Cardiac fibroblast (primary cell): ENCODE results near the gene TM6SF1.

Experiments
- DNase-seq, 2 donors: peaks; one replicate each; pipeline versions ENCODE4 v3.0.0 to v3.0.0-alpha.2; 2010; ENCODE audit warnings: low read depth in 2 of 2
- H3K4me3 ChIP-seq, 2 donors: replicated peaks in 1 of 2; 1 replicate in 1 of 2; 2 replicates in 1 of 2; pipeline ENCODE4 v1.5.1; 2011; ENCODE audit warnings: low read depth in 2 of 2, low read length in 2 of 2, mild to moderate bottlenecking in 2 of 2, moderate library complexity in 1 of 2
- TF ChIP-seq, protein P1 (sequence below): IDR thresholded peaks from one replicate; pipeline ENCODE4 v1.5.1; 2011; ENCODE audit warnings: low read depth, mild to moderate bottlenecking, low read length, inconsistent platforms

The TM6SF1 gene

DNA sequence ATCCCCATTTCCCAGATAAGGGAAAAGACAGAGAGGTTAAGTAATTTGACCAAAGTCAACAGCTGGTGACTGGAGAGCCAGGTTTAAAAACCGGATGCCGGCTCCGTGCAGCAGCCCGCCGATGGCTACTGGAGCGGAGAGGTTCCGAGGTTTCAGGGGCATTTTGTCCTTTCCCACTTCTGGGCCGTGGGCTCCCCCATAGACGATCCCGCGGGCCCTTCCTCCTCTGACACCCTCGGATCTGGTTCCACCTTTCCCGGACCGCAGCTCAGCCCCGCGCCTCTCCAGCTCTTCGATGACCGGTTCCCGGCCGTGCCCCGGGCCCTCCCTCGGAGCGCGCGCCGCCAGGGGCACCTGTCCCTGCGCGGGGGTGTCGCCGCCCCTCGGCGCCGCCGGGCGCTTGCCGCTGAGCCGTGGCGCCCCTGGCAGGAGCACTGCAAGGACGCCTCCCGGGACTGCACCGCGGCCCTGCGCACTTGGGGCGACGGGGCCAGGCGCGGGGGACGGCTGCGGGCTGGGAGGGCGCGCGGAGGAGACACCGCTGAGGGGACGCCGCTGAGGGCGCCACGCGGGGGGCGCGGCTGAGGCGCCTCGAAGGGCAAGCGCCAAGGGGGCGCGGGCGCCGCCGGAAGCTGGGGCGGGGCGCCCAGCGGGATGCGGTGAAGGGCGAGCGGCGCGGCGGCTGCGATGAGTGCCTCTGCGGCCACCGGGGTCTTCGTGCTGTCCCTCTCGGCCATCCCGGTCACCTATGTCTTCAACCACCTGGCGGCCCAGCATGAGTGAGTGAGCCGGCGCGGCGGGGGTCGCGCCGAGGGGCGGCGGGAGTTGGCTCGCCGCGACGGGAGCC lies at the start of gene TM6SF1:
TM6SF1 (plus strand) TSS at position 652 of the 847 bp plus-strand sequence; CDS start at position 688, 36 bp downstream.
- DNase-seq, result no peak
- TF ChIP-seq, protein P1, sequence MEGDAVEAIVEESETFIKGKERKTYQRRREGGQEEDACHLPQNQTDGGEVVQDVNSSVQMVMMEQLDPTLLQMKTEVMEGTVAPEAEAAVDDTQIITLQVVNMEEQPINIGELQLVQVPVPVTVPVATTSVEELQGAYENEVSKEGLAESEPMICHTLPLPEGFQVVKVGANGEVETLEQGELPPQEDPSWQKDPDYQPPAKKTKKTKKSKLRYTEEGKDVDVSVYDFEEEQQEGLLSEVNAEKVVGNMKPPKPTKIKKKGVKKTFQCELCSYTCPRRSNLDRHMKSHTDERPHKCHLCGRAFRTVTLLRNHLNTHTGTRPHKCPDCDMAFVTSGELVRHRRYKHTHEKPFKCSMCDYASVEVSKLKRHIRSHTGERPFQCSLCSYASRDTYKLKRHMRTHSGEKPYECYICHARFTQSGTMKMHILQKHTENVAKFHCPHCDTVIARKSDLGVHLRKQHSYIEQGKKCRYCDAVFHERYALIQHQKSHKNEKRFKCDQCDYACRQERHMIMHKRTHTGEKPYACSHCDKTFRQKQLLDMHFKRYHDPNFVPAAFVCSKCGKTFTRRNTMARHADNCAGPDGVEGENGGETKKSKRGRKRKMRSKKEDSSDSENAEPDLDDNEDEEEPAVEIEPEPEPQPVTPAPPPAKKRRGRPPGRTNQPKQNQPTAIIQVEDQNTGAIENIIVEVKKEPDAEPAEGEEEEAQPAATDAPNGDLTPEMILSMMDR, result no peak
- H3K4me3 ChIP-seq, result peak within 1 kb of the TSS; percentile 38 to 63

- TF ChIP-seq, protein P1, result no peak
- DNase-seq, result peak in 1 of 2 donors; percentile 81
- H3K4me3 ChIP-seq, result no peak overlapping the region
Measured at GRCh38 chr15:83057696-83058376, 49.6 kb upstream of the TM6SF1 start.

DNA sequence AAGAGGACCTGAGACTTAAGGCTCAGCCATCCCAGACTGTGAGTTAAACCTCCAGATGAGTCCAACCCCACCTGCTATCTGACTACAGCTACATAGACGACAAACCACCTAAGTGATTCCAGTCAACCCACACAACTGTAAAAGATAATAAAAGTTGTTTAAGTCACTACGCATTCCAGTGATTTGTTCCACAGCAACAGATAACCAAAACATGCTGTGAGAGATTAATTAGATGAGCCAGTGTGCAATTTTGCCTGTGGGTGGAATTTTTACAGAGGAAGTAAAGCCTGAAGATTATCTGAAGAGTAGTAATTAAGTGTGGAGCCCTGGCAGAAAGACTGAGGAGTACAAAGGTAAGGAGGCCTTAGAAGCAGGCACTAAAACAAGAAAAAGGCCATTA lies 45.8 kb upstream of the TM6SF1 start:
- TF ChIP-seq, protein P1, result no peak
- peak in 1 of 2 donors; percentile 21 for DNase-seq
- H3K4me3 ChIP-seq, result no peak overlapping the region

DNA sequence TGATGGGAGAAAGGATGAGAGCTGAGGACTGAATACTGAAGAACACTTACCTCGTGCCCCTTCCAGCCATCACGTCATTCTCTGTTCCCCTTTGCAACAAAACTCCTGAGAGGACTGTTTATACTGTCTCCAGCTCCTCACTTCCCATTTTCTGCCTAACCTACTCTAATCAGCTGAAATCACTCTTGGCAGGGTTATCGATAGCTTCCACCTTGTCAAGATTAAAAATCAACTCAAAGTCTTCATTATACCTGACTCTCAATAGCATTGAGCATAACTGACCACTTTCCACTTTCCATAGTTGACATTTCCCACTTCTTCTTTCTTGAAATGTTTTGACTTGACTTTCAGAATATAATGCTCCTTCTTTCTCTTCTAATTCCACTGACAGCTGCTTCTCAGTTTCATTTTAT lies 44.7 kb upstream of the TM6SF1 start:
- DNase-seq, result no peak
- TF ChIP-seq, protein P1, result no peak
- no peak overlapping the region for H3K4me3 ChIP-seq

GRCh38 chr15:83063551-83063950 lies 43.9 kb upstream of the TM6SF1 start:
- TF ChIP-seq, protein P1, result no peak
- DNase-seq, result no peak
- no peak overlapping the region for H3K4me3 ChIP-seq

GRCh38 chr15:83064859-83065258 lies 42.6 kb upstream of the TM6SF1 start:
- DNase-seq, result peak; percentile 22 to 44
- H3K4me3 ChIP-seq, result peak overlapping the region; percentile 6 to 81
- TF ChIP-seq, protein P1, result no peak
